ENCODE measurements around the gene AHR.

- TF ChIP-seq CTCF (IDR thresholded peaks at IDR 0.05) (no peak), POLR2AphosphoS5 (IDR thresholded peaks at IDR 0.05) (no peak), POLR2A (IDR thresholded peaks at IDR 0.05) (no peak)
These were observed 14.7 kb downstream of the AHR start for GRCh38 chr7:17313194-17313593.

All from stomach (tissue), 4 donors.